K562 (cell line): ENCODE measurements around the gene CLDN15. TPM values are rescaled to one million over a fixed set of nuclear protein-coding genes. Genes with fewer than 3 reads are reported as not detected.

Experiments
- ATF3 ChIP-seq, 2 experiments: fragments of 450-650 bp in 1 of 2; sonication (generic) in 1 of 2; formaldehyde crosslinking in 1 of 2; IDR thresholded peaks in 1 of 2; conservative IDR thresholded peaks in 1 of 2; 2 replicates each; pipeline versions ENCODE4 v1.6.1 to v1.8.1; 2016 to 2023; ENCODE audit warnings: mild to moderate bottlenecking in 2 of 2, moderate library complexity in 2 of 2, inconsistent platforms in 1 of 2, missing genetic modification reagents in 1 of 2
- HNRNPH1 ChIP-seq: fragments of 200-400 bp; formaldehyde crosslinking; optimal IDR thresholded peaks from 2 replicates; pipeline ENCODE3; 2017; ENCODE audit warnings: low read depth, mild to moderate bottlenecking, low read length, moderate library complexity
- HNRNPLL ChIP-seq: fragments of 200-400 bp; formaldehyde crosslinking; IDR thresholded peaks from 2 replicates; pipeline ENCODE4 v1.6.1; 2017; ENCODE audit warnings: low read length, low read depth, mild to moderate bottlenecking; ENCODE audit not compliant: poor library complexity, severe bottlenecking
- MCM3 ChIP-seq: fragments of 450-650 bp; IDR thresholded peaks from 2 replicates; pipeline ENCODE4 v1.6.1; 2016
- MLLT1 ChIP-seq, 2 experiments: fragments of 450-650 bp; IDR thresholded peaks; 2 replicates each; pipeline ENCODE4 v1.6.1; 2016
- RBM15 ChIP-seq: fragments of 200-400 bp; formaldehyde crosslinking; IDR thresholded peaks from 2 replicates; pipeline ENCODE4 v1.6.1; 2018; ENCODE audit warnings: mild to moderate bottlenecking, low read length, moderate library complexity; ENCODE audit not compliant: insufficient read depth
- TAF9B ChIP-seq: fragments of 450-650 bp; IDR thresholded peaks from 2 replicates; pipeline ENCODE4 v1.6.1; 2018; ENCODE audit warnings: mild to moderate bottlenecking; ENCODE audit not compliant: partially characterized antibody
- ZBTB49 ChIP-seq: sonication (generic); formaldehyde crosslinking; IDR thresholded peaks from 2 replicates; pipeline ENCODE4 v1.8.0; 2022; ENCODE audit warnings: missing genetic modification reagents, mild to moderate bottlenecking, borderline replicate concordance
- ZNF174 ChIP-seq: fragments of 250-450 bp; sonication (Bioruptor Pico); IDR thresholded peaks from 2 replicates; pipeline ENCODE4 v1.4.0; 2020; ENCODE audit warnings: mild to moderate bottlenecking
- ZNF197 ChIP-seq: fragments of 200-800 bp; sonication (Bioruptor generic); IDR thresholded peaks from 2 replicates; pipeline ENCODE4 v1.6.1; 2016; ENCODE audit warnings: low read depth, missing genetic modification characterization, missing compliant biosample characterization
- polyA plus RNA-seq, 8 experiments: library from polyadenylated mRNA; depleted of rRNA in 4 of 8; stranded (reverse) in 5 of 8; unstranded in 3 of 8; fragments of >200 nt; fragmentation: Nextera tagmentation in 2 of 8; fragmentation: Illumina TruSeq in 1 of 8; extraction: Ambion mirVana in 2 of 8; extraction: Trizol in 1 of 8; gene quantifications; 2 replicates each; pipeline versions ENCODE4 v1.2.1 to v1.2.3, GENCODE V29; 2011 to 2014; ENCODE audit warnings: inconsistent platforms in 1 of 8, missing spikeins in 1 of 8
- total RNA-seq, 7 experiments: library from RNA; depleted of rRNA in 6 of 7; stranded (reverse); fragments of >200 nt in 6 of 7; fragmentation: Illumina TruSeq in 2 of 7; extraction: Trizol in 2 of 7; gene quantifications; 2 replicates each; pipeline versions ENCODE4 v1.2.1 to v1.2.3, GENCODE V29; 2011 to 2021; ENCODE audit warnings: low replicate concordance in 1 of 7
- TF ChIP-seq, protein P1 (sequence below): fragments of 450-650 bp; formaldehyde crosslinking; IDR thresholded peaks from 2 replicates; pipeline ENCODE4 v1.4.0; 2020; ENCODE audit warnings: mild to moderate bottlenecking, moderate library complexity
- TF ChIP-seq, protein P2 (sequence below): fragments of 150-350 bp; conservative IDR thresholded peaks from 2 replicates; pipeline ENCODE4 v1.6.1; 2014; ENCODE audit warnings: low read length
- TF ChIP-seq, protein P3 (sequence below): fragments of 250-450 bp; sonication (Bioruptor Pico); IDR thresholded peaks from 2 replicates; pipeline ENCODE4 v1.5.0; 2021; ENCODE audit warnings: mild to moderate bottlenecking, borderline replicate concordance

CLDN15 gene
- total and polyA plus RNA-seq, 9 of the 15 experiments (the other 6 are each of a cell fraction or from before 2014, with no cell fraction given), result 0.32 to 14.5 (median 7.4) TPM

DNA sequence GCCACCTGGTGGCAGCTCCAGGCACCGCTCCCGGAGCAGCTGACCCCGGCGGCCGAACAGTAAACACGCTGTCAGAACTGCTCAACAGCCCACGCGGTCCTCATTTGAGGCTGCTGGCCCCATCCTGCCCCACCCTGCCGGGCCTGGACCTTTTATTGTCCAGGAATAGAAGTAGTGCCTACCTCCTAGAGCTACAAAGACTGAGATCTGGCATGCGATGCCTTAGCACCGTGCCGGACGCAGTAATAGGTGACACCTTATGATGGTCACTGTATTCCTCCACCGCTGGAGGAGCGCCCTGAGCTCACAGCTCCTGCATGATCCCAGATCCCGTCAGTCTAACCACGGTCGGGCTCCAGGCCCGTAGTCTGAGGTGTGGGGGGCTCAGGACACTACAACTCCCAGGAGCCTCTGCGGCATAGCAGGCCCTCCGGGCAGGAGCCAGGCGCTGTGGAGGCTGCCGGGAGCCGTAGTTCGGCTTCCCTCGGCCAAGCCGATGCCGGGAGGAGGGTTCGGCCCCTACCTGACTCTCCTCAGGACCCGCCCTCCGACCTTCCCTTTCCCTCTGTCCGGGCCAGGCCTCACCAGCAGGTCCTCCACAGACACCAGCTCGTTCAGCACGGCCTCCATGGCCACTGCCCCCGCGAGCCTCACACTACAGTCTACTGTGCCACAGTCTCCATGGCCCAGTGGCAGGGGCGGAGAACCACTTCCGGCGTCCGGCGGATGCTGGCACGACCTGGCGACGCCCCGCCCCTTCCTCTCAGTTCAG lies 7.0 kb upstream of the CLDN15 start, which contains the start of gene FIS1 (continued):
- no peak for TF ChIP-seq ATF3 (IDR thresholded peaks at IDR 0.05)
- peak; percentile 14; the same call in 1 of the 2 replicates for TF ChIP-seq ATF3 (CRISPR knock-in tag; conservative IDR thresholded peaks at IDR 0.05)
- peak in 1 of 2 experiments; percentile 18; a peak in 1 of 4 replicates for TF ChIP-seq MLLT1 (IDR thresholded peaks at IDR 0.05)
- no peak for TF ChIP-seq HNRNPH1
- no peak for TF ChIP-seq RBM15
- no peak for TF ChIP-seq MCM3
- TF ChIP-seq ZNF174, result no peak
- no peak for TF ChIP-seq TAF9B
- TF ChIP-seq ZNF197 (CRISPR knock-in tag), result no peak
- TF ChIP-seq HNRNPLL, result no peak
- TF ChIP-seq, protein P1, sequence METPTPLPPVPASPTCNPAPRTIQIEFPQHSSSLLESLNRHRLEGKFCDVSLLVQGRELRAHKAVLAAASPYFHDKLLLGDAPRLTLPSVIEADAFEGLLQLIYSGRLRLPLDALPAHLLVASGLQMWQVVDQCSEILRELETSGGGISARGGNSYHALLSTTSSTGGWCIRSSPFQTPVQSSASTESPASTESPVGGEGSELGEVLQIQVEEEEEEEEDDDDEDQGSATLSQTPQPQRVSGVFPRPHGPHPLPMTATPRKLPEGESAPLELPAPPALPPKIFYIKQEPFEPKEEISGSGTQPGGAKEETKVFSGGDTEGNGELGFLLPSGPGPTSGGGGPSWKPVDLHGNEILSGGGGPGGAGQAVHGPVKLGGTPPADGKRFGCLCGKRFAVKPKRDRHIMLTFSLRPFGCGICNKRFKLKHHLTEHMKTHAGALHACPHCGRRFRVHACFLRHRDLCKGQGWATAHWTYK (CRISPR knock-in tag), result peak; percentile 76
- no peak for TF ChIP-seq ZBTB49 (CRISPR knock-in tag)
- TF ChIP-seq, protein P2, sequence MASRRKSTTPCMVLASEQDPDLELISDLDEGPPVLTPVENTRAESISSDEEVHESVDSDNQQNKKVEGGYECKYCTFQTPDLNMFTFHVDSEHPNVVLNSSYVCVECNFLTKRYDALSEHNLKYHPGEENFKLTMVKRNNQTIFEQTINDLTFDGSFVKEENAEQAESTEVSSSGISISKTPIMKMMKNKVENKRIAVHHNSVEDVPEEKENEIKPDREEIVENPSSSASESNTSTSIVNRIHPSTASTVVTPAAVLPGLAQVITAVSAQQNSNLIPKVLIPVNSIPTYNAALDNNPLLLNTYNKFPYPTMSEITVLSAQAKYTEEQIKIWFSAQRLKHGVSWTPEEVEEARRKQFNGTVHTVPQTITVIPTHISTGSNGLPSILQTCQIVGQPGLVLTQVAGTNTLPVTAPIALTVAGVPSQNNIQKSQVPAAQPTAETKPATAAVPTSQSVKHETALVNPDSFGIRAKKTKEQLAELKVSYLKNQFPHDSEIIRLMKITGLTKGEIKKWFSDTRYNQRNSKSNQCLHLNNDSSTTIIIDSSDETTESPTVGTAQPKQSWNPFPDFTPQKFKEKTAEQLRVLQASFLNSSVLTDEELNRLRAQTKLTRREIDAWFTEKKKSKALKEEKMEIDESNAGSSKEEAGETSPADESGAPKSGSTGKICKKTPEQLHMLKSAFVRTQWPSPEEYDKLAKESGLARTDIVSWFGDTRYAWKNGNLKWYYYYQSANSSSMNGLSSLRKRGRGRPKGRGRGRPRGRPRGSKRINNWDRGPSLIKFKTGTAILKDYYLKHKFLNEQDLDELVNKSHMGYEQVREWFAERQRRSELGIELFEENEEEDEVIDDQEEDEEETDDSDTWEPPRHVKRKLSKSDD, result no peak
- TF ChIP-seq, protein P3, sequence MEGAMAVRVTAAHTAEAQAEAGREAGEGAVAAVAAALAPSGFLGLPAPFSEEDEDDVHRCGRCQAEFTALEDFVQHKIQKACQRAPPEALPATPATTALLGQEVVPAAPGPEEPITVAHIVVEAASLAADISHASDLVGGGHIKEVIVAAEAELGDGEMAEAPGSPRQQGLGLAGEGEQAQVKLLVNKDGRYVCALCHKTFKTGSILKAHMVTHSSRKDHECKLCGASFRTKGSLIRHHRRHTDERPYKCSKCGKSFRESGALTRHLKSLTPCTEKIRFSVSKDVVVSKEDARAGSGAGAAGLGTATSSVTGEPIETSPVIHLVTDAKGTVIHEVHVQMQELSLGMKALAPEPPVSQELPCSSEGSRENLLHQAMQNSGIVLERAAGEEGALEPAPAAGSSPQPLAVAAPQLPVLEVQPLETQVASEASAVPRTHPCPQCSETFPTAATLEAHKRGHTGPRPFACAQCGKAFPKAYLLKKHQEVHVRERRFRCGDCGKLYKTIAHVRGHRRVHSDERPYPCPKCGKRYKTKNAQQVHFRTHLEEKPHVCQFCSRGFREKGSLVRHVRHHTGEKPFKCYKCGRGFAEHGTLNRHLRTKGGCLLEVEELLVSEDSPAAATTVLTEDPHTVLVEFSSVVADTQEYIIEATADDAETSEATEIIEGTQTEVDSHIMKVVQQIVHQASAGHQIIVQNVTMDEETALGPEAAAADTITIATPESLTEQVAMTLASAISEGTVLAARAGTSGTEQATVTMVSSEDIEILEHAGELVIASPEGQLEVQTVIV (CRISPR knock-in tag), result no peak
